ENCODE data around the gene ECEL1. TPM values are rescaled to one million over a fixed set of nuclear protein-coding genes. Genes with fewer than 3 reads are reported as not detected.
A peak's percentile ranks its signal among the peaks of the same experiment; 100 is the strongest.

ECEL1 gene
- total and polyA plus RNA-seq, 8 donors: 0.30 to 1.1 (median 0.76) TPM; not detected in 2

DNA sequence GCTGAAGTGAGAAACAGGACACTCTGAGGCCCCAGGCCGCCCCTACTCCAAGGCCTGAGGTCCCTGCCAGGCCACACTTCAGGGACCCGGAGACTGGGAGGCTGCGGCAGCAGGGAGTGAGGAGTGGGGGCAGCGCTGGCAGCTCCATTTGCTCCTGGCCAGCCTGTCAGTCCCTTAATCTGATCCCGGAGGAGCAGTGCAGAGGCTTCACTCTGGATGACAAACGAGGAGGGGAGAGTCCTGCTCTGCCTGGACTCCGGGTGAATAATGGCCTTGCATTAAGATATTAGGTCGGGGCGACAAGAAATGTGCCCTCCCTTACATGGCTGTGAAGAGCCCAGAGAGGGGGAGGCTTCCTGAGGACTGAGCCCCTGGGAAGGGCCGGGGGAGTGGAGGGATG lies 18.2 kb upstream of the ECEL1 start:
- Histone ChIP-seq H3K27me3 (no peaks in the 10 kb centered on the region), H3K4me1 (peaks cover 0 to 11% (median 9%) of the 10 kb centered on the region in 3 donors), H3K27ac (no peak overlapping the region), H3K36me3 (no peaks in the 10 kb centered on the region), H3K4me3 (no peak overlapping the region), H3K9me3 (no peaks in the 10 kb centered on the region)
- TF ChIP-seq, protein P1, sequence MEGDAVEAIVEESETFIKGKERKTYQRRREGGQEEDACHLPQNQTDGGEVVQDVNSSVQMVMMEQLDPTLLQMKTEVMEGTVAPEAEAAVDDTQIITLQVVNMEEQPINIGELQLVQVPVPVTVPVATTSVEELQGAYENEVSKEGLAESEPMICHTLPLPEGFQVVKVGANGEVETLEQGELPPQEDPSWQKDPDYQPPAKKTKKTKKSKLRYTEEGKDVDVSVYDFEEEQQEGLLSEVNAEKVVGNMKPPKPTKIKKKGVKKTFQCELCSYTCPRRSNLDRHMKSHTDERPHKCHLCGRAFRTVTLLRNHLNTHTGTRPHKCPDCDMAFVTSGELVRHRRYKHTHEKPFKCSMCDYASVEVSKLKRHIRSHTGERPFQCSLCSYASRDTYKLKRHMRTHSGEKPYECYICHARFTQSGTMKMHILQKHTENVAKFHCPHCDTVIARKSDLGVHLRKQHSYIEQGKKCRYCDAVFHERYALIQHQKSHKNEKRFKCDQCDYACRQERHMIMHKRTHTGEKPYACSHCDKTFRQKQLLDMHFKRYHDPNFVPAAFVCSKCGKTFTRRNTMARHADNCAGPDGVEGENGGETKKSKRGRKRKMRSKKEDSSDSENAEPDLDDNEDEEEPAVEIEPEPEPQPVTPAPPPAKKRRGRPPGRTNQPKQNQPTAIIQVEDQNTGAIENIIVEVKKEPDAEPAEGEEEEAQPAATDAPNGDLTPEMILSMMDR (IDR thresholded peaks at IDR 0.05): no peak
- FAIRE-seq (no peak), DNase-seq (no peak), ATAC-seq (no peak)
- intact Hi-C loops (cut with DNase I): no loop called here
- WGBS, 2 donors: 65 to 71% methylated on average over 10 of the region's 10 CpGs

DNA sequence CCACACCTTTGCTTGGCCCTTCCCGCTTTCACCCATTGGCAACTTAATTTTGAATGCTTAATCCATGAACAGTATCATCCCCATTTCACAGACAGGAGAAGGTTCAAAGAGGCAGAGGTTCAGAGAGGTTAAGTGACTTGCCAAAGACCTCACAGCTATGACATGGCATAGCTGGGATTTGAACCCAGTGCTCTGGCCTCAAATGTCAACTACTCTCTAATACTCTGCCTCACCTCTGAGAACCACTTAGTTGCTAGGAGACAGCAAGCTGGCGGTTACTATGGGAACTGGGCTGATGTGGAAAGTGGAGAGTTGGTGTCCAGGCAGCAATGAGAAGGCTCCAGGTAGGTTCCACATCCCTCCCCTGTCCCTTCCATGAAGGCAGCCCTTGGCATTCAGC lies 16.8 kb upstream of the ECEL1 start:
- Histone ChIP-seq H3K36me3 (no peaks in the 10 kb centered on the region), H3K27me3 (no peaks in the 10 kb centered on the region), H3K4me3 (no peak overlapping the region), H3K27ac (no peak overlapping the region), H3K4me1 (peaks cover 0 to 11% (median 9%) of the 10 kb centered on the region in 3 donors), H3K9me3 (no peaks in the 10 kb centered on the region)
- 87 to 93% methylated on average over 2 of the region's 2 CpGs for WGBS, 2 donors
- DNase-seq (no peak), FAIRE-seq (no peak), ATAC-seq (peak in 1 of 4 donors; percentile 21)
- TF ChIP-seq, protein P1 (IDR thresholded peaks at IDR 0.05): no peak
- intact Hi-C loops (cut with DNase I): no loop called here

DNA sequence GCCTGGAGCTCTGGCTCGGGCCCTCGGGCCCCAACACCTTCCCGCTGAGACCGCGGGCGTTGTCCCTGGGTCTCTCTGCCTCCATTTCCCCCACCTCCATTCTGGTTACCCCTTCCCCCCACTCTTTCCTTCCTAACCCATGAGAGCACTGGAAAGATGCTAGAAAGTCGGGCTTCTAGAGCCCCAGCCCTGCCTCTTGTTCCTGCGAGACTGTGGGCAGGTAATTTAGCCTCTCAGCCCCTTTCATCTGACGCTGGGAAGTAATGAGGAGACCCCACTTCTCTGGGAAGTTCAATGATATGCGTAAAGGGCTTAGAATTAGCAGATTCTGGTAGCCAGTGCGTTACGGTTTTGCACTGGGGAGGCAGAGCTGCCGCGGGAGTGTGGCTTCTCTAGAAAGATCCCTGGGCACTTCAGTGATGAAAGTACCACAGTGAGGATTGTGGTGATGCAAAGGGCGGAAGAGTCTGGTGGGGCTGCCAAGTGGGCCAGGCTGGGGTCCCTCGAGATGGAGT lies 16.2 kb upstream of the ECEL1 start:
- ATAC-seq (no peak), FAIRE-seq (no peak), DNase-seq (no peak)
- TF ChIP-seq, protein P1 (IDR thresholded peaks at IDR 0.05): no peak
- Histone ChIP-seq H3K4me3 (no peak overlapping the region), H3K36me3 (no peaks in the 10 kb centered on the region), H3K4me1 (peaks cover 0 to 11% (median 9%) of the 10 kb centered on the region in 3 donors), H3K27me3 (no peaks in the 10 kb centered on the region), H3K9me3 (no peaks in the 10 kb centered on the region), H3K27ac (no peak overlapping the region)
- intact Hi-C loops (cut with DNase I): no loop called here
- WGBS, 2 donors: 76 to 78% methylated on average over 16 of the region's 16 CpGs

DNA sequence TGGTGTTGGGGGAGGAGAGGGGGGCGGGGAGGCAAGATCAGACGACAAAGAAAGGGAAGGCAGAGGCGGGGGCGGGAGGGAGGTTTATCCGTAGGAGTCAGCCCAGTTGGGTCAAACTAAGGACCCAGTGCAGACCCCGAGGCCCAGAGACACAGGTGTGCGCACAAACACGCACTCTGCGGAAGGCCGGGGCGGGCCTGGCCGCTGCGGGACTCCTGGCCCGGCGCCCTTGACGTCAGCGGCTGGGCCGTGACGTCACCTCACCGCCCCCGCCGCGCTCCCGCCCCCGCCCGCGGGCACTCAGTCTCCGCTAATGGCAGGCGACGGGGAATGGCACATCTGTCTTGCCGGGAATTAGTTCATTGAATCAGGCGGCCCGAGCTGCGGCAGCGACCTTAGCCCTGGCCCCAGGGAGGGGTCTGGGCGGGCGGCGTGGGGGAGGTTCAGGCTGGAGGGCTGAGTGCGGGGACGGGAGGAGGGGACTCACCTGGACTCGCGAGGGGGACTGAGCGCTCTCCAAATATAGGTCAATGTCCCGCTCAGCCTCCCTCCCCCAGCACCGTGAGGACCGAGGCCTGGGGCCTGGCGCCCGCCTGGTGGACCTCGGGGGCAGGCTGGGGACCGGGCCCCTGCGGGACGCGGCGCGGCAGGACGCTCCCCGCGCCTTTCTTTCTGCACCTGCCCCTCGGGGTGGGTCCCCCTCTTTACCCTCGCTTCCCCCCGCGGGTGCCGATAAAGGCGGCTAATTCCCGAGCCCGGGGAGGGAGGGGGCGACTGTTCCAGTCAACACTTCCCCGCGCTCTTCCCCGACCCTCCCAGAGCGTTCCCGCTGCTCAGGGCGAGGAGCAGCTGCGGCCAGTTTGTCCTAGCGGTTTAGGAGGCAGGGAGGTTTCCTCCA lies 15.5 kb upstream of the ECEL1 start:
- TF ChIP-seq, protein P1 (IDR thresholded peaks at IDR 0.05): no peak
- Histone ChIP-seq H3K36me3 (no peaks in the 10 kb centered on the region), H3K4me3 (peak overlapping the region in 3 of 4 donors; percentile 8 to 28 (median 16)), H3K9me3 (no peaks in the 10 kb centered on the region), H3K4me1 (peaks cover 0 to 11% (median 9%) of the 10 kb centered on the region in 3 donors), H3K27me3 (no peaks in the 10 kb centered on the region), H3K27ac (no peak overlapping the region)
- FAIRE-seq: no peak
- intact Hi-C loops (cut with DNase I): no loop called here
- peak; percentile 22 to 50 (median 45) for ATAC-seq
- WGBS, 2 donors: 22 to 31% methylated on average over 53 to 75 of the region's 75 CpGs
- peak in 4 of 6 donors; percentile 16 to 67 (median 32) for DNase-seq

Measured in pancreas (tissue), 10 donors.